ENCODE data around the gene OSBPL6.

OSBPL6 gene

DNA sequence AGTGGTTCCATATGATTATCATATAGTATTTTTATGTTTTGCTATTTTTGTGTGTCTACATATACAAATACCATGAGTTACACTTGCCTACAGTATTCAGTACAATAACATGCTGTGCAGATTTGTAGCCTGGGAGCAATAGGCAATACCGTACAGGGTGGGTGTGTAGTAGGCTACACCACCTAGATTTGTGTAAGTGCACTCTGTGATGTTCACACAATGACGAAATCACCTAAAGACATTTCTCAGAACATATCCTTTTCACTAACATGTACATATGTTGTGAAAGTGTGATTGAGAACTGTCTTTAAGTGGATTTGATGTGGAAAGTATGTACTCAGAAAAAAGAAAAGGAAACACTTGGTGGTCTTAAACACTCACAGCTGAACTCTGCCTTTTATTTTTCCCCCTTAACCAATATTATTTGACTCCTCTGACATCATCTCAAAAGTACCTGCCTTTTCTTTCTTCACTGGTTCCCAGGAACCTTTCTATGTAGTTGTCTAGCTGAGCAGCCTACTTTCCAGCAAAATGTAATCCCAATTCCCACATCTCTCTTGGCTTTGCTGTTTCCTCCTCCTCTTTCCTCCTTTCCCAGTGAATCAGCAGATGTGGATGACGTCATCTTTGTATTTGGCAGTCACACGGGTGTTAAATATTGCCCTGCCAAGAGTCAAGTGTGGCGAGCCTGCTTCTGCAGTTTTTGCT lies 47.7 kb downstream of the OSBPL6 start (continued):
- TF ChIP-seq, protein P1, sequence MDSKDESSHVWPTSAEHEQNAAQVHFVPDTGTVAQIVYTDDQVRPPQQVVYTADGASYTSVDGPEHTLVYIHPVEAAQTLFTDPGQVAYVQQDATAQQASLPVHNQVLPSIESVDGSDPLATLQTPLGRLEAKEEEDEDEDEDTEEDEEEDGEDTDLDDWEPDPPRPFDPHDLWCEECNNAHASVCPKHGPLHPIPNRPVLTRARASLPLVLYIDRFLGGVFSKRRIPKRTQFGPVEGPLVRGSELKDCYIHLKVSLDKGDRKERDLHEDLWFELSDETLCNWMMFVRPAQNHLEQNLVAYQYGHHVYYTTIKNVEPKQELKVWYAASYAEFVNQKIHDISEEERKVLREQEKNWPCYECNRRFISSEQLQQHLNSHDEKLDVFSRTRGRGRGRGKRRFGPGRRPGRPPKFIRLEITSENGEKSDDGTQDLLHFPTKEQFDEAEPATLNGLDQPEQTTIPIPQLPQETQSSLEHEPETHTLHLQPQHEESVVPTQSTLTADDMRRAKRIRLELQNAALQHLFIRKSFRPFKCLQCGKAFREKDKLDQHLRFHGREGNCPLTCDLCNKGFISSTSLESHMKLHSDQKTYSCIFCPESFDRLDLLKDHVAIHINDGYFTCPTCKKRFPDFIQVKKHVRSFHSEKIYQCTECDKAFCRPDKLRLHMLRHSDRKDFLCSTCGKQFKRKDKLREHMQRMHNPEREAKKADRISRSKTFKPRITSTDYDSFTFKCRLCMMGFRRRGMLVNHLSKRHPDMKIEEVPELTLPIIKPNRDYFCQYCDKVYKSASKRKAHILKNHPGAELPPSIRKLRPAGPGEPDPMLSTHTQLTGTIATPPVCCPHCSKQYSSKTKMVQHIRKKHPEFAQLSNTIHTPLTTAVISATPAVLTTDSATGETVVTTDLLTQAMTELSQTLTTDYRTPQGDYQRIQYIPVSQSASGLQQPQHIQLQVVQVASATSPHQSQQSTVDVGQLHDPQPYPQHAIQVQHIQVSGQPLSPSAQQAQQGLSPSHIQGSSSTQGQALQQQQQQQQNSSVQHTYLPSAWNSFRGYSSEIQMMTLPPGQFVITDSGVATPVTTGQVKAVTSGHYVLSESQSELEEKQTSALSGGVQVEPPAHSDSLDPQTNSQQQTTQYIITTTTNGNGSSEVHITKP (tag by site-specific recombination; IDR thresholded peaks at IDR 0.05) = peak; percentile 52; the same call in 1 of the 2 replicates
- TF ChIP-seq ZNF211 (tag by site-specific recombination; IDR thresholded peaks at IDR 0.05; ENCODE audit: low read depth) (no peak), GLI4 (tag by site-specific recombination; IDR thresholded peaks at IDR 0.05) (no peak), ZNF391 (tag by site-specific recombination; IDR thresholded peaks at IDR 0.05; ENCODE audit: borderline replicate concordance, low read depth) (no peak), ZNF585B (tag by site-specific recombination; IDR thresholded peaks at IDR 0.05) (no peak), ZIC2 (tag by site-specific recombination; IDR thresholded peaks at IDR 0.05) (no peak), GLIS1 (tag by site-specific recombination; IDR thresholded peaks at IDR 0.05) (peak; percentile 24; the same call in 1 of the 2 replicates), ZEB2 (tag by site-specific recombination; IDR thresholded peaks at IDR 0.05) (peak; percentile 63; the same call in 1 of the 2 replicates), ZNF157 (tag by site-specific recombination; IDR thresholded peaks at IDR 0.05) (no peak), ZNF529 (tag by site-specific recombination; IDR thresholded peaks at IDR 0.05; ENCODE audit: insufficient replicate concordance) (no peak), ZNF624 (tag by site-specific recombination; IDR thresholded peaks at IDR 0.05) (no peak), ZNF416 (tag by site-specific recombination; IDR thresholded peaks at IDR 0.05) (no peak), ZNF133 (tag by site-specific recombination; IDR thresholded peaks at IDR 0.05) (no peak), ZNF510 (tag by site-specific recombination; IDR thresholded peaks at IDR 0.05; ENCODE audit: insufficient replicate concordance) (peak; percentile 31), OVOL3 (tag by site-specific recombination; IDR thresholded peaks at IDR 0.05) (no peak), KLF8 (tag by site-specific recombination; IDR thresholded peaks at IDR 0.05) (peak; percentile 49; the same call in 1 of the 2 replicates), ZNF366 (tag by site-specific recombination; conservative IDR thresholded peaks at IDR 0.05) (peak; percentile 92), ZNF19 (tag by site-specific recombination; IDR thresholded peaks at IDR 0.05; ENCODE audit: low read depth) (no peak), KLF7 (tag by site-specific recombination; IDR thresholded peaks at IDR 0.05; ENCODE audit: borderline replicate concordance) (no peak), ZNF792 (tag by site-specific recombination; IDR thresholded peaks at IDR 0.05) (no peak)
- TF ChIP-seq, protein P2, sequence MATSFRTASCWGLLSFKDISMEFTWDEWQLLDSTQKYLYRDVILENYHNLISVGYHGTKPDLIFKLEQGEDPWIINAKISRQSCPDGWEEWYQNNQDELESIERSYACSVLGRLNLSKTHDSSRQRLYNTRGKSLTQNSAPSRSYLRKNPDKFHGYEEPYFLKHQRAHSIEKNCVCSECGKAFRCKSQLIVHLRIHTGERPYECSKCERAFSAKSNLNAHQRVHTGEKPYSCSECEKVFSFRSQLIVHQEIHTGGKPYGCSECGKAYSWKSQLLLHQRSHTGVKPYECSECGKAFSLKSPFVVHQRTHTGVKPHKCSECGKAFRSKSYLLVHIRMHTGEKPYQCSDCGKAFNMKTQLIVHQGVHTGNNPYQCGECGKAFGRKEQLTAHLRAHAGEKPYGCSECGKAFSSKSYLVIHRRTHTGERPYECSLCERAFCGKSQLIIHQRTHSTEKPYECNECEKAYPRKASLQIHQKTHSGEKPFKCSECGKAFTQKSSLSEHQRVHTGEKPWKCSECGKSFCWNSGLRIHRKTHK (tag by site-specific recombination; IDR thresholded peaks at IDR 0.05) = no peak
- TF ChIP-seq, protein P3, sequence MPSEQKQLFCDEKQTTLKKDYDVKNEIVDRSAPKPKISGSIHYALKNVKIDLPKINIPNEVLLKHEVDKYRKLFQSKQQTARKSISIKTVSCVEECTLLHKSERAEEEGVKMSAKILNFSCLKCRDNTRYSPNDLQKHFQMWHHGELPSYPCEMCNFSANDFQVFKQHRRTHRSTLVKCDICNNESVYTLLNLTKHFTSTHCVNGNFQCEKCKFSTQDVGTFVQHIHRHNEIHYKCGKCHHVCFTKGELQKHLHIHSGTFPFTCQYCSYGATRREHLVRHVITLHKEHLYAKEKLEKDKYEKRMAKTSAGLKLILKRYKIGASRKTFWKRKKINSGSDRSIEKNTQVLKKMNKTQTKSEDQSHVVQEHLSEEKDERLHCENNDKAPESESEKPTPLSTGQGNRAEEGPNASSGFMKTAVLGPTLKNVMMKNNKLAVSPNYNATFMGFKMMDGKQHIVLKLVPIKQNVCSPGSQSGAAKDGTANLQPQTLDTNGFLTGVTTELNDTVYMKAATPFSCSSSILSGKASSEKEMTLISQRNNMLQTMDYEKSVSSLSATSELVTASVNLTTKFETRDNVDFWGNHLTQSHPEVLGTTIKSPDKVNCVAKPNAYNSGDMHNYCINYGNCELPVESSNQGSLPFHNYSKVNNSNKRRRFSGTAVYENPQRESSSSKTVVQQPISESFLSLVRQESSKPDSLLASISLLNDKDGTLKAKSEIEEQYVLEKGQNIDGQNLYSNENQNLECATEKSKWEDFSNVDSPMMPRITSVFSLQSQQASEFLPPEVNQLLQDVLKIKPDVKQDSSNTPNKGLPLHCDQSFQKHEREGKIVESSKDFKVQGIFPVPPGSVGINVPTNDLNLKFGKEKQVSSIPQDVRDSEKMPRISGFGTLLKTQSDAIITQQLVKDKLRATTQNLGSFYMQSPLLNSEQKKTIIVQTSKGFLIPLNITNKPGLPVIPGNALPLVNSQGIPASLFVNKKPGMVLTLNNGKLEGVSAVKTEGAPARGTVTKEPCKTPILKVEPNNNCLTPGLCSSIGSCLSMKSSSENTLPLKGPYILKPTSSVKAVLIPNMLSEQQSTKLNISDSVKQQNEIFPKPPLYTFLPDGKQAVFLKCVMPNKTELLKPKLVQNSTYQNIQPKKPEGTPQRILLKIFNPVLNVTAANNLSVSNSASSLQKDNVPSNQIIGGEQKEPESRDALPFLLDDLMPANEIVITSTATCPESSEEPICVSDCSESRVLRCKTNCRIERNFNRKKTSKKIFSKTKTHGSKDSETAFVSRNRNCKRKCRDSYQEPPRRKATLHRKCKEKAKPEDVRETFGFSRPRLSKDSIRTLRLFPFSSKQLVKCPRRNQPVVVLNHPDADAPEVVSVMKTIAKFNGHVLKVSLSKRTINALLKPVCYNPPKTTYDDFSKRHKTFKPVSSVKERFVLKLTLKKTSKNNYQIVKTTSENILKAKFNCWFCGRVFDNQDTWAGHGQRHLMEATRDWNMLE (tag by site-specific recombination; conservative IDR thresholded peaks at IDR 0.05; ENCODE audit: low read depth) = no peak
- TF ChIP-seq, protein P4, sequence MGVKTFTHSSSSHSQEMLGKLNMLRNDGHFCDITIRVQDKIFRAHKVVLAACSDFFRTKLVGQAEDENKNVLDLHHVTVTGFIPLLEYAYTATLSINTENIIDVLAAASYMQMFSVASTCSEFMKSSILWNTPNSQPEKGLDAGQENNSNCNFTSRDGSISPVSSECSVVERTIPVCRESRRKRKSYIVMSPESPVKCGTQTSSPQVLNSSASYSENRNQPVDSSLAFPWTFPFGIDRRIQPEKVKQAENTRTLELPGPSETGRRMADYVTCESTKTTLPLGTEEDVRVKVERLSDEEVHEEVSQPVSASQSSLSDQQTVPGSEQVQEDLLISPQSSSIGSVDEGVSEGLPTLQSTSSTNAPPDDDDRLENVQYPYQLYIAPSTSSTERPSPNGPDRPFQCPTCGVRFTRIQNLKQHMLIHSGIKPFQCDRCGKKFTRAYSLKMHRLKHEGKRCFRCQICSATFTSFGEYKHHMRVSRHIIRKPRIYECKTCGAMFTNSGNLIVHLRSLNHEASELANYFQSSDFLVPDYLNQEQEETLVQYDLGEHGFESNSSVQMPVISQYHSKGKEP (tag by site-specific recombination; IDR thresholded peaks at IDR 0.05) = 0 out of 2 replicates have a peak, but pooled peaks have one; percentile 8
- TF ChIP-seq, protein P5, sequence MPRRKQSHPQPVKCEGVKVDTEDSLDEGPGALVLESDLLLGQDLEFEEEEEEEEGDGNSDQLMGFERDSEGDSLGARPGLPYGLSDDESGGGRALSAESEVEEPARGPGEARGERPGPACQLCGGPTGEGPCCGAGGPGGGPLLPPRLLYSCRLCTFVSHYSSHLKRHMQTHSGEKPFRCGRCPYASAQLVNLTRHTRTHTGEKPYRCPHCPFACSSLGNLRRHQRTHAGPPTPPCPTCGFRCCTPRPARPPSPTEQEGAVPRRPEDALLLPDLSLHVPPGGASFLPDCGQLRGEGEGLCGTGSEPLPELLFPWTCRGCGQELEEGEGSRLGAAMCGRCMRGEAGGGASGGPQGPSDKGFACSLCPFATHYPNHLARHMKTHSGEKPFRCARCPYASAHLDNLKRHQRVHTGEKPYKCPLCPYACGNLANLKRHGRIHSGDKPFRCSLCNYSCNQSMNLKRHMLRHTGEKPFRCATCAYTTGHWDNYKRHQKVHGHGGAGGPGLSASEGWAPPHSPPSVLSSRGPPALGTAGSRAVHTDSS (tag by site-specific recombination; IDR thresholded peaks at IDR 0.05) = no peak
- TF ChIP-seq, protein P6, sequence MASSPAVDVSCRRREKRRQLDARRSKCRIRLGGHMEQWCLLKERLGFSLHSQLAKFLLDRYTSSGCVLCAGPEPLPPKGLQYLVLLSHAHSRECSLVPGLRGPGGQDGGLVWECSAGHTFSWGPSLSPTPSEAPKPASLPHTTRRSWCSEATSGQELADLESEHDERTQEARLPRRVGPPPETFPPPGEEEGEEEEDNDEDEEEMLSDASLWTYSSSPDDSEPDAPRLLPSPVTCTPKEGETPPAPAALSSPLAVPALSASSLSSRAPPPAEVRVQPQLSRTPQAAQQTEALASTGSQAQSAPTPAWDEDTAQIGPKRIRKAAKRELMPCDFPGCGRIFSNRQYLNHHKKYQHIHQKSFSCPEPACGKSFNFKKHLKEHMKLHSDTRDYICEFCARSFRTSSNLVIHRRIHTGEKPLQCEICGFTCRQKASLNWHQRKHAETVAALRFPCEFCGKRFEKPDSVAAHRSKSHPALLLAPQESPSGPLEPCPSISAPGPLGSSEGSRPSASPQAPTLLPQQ (tag by site-specific recombination; IDR thresholded peaks at IDR 0.05) = peak; percentile 75

All from HEK293 (cell line).